Measurements from ENCODE around the gene PLCG2.

GRCh38 chr16:81752225-81752875, 26.7 kb upstream of the PLCG2 start:
- TF ChIP-seq CTBP2 (IDR thresholded peaks at IDR 0.05; ENCODE audit: borderline replicate concordance, insufficient read depth, insufficient read length, low read length) (no peak), CEBPB (IDR thresholded peaks at IDR 0.05; ENCODE audit: low read depth, low read length) (no peak), CTCF (IDR thresholded peaks at IDR 0.05; ENCODE audit: control extremely low read depth in 1 of 3, insufficient read depth in 1 of 3, low read depth in 1 of 3, low read length in 3 of 3) (no peak), EGR1 (IDR thresholded peaks at IDR 0.05; ENCODE audit: borderline replicate concordance, low read depth, low read length) (no peak), TAF1 (IDR thresholded peaks at IDR 0.05; ENCODE audit: low read depth, low read length) (no peak), SIN3A (conservative IDR thresholded peaks at IDR 0.05 in 1 of 2, IDR thresholded peaks at IDR 0.05 in 1 of 2; ENCODE audit: low read depth in 1 of 2, low read length in 2 of 2) (no peak), MAFK (IDR thresholded peaks at IDR 0.05; ENCODE audit: low read depth, low read length) (no peak), BRCA1 (IDR thresholded peaks at IDR 0.05; ENCODE audit: low read depth, low read length) (no peak)
- TF ChIP-seq, protein P1, sequence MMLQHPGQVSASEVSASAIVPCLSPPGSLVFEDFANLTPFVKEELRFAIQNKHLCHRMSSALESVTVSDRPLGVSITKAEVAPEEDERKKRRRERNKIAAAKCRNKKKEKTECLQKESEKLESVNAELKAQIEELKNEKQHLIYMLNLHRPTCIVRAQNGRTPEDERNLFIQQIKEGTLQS (IDR thresholded peaks at IDR 0.05; ENCODE audit: insufficient read depth, low read depth, low read length), result no peak
